ENCODE measurements around the gene DROSHA.

DNA sequence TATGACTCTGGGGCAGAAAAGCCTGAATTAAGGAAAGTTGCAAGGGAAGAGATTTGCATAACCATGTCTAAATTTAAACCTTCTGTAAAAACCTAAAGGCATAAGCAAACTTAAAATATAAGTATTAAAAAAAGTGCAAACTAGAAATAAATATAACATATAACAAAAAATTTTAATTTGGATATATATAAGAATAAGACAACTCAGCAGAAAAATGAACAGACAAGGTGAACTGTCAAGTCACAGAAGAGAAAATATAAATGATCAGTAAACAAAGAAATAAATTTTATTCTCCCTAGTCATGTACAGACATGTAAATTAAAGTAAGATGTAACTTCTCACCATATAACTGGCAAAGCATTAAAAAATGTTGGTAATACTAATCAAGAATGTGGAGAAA lies 37.2 kb upstream of the DROSHA start:
- TF ChIP-seq, protein P1, sequence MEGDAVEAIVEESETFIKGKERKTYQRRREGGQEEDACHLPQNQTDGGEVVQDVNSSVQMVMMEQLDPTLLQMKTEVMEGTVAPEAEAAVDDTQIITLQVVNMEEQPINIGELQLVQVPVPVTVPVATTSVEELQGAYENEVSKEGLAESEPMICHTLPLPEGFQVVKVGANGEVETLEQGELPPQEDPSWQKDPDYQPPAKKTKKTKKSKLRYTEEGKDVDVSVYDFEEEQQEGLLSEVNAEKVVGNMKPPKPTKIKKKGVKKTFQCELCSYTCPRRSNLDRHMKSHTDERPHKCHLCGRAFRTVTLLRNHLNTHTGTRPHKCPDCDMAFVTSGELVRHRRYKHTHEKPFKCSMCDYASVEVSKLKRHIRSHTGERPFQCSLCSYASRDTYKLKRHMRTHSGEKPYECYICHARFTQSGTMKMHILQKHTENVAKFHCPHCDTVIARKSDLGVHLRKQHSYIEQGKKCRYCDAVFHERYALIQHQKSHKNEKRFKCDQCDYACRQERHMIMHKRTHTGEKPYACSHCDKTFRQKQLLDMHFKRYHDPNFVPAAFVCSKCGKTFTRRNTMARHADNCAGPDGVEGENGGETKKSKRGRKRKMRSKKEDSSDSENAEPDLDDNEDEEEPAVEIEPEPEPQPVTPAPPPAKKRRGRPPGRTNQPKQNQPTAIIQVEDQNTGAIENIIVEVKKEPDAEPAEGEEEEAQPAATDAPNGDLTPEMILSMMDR (IDR thresholded peaks at IDR 0.05; ENCODE audit: borderline replicate concordance, extremely low read depth, low read length, poor library complexity, severe bottlenecking) = no peak
- no peak for TF ChIP-seq EZH2 (IDR thresholded peaks at IDR 0.05; ENCODE audit: borderline replicate concordance, low read depth, low read length, severe bottlenecking)

Measured in DND-41 (cell line).